Adrenal gland (tissue), 5 donors: Measurements from ENCODE around the gene VWDE.

Source experiments
- CTCF ChIP-seq, 6 experiments: fragments of 450-650 bp in 4 of 6; fragments of 200-600 bp in 2 of 6; sonication (generic) in 1 of 6; IDR thresholded peaks; 1 replicate in 5 of 6; 2 replicates in 1 of 6; pipeline versions ENCODE4 v1.5.1 to v1.8.0; 2016 to 2021; ENCODE audit warnings: antibody characterized with exemption in 6 of 6, mild to moderate bottlenecking in 2 of 6, moderate library complexity in 1 of 6
- POLR2A ChIP-seq, 2 donors: fragments of 450-650 bp; IDR thresholded peaks; one replicate each; pipeline ENCODE4 v1.6.1; 2017; ENCODE audit warnings: antibody characterized with exemption in 2 of 2, mild to moderate bottlenecking in 2 of 2, moderate library complexity in 1 of 2
- donor health status: DM: no; HTN: no; CAD: no.

DNA sequence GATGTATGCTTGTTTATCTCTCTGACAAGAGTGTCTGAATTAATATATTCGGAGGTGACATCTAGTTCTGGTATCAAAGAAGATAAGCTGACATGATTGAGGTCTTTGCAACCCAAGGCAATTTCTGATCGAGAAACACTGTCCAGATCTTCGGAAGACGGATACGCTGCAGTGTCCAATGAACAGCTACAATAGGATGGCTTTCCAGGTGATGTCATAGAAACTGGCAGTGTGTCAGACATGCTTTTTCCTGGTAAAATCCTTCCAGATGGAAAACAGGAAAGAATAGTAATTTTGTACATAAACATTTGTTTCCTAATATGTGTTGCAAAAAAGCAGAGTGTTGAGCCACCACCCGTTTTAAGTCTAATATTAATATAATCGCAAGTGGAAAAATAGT is 33.4 kb downstream of the VWDE start:
- TF ChIP-seq CTCF (IDR thresholded peaks at IDR 0.05) (no peak), POLR2A (IDR thresholded peaks at IDR 0.05) (no peak)
